GM21825 (cell line): Measurements from ENCODE around the gene PTAR1.

Experiments used
- ATAC-seq: cut with Tn5 transposase; IDR thresholded peaks from one replicate; pipeline ENCODE4 v1.9.1; 2021; ENCODE audit warnings: mild to moderate bottlenecking, moderate library complexity; ENCODE audit not compliant: unreplicated experiment

PTAR1 gene

DNA sequence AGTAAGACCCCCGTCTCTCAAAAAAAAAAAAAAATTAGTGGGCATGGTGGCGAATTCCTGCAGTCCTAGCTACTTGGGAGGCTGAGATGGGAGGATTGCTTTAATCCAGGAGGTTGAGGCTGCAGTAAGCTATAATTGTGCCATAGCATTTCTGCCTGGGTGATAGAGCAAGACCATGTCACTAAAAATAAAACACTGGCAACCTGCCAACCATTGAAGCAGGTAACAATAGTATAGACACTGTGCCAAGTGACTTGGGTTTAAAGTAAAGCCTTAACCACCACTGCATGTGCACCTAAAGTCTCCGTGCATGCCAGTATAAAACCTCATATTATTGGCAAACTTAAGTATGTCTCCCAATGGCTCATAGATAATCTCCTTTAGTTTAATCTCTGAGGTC is 84.2 kb downstream of the PTAR1 start:
- no peak for ATAC-seq

DNA sequence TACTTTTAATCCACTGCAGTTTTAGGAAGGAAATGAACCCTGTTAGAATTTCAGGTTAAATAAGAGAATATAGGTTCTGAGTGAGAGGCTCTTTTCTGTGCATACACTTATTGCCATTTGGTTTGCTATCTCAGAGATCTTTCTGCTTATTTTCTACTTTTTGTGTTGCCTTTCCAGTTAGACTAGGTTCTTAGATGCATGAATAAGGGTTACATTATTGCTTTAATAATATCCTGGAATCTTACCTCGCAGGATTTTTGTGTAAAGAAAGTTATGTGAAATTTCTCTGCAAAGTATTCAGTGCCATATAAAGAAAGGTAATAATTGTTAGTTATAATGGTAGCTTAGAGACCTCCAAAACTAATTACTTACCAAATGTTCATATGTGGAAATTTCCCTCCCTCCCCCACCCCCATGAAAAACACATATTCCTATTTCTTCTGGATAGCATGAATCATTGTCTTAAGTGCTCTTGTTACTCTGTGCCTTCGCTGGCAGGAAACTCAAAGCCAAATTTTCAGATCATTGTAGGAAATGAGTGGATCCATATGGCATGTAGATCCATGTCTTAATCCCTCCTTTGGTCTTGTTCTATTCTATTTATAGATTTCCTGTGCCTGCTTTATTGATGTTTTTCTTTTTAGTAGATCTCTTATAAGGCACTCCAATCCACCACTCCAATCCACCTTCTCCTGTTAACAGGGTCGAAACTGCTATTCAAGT is 84.9 kb downstream of the PTAR1 start:
- ATAC-seq = no peak

DNA sequence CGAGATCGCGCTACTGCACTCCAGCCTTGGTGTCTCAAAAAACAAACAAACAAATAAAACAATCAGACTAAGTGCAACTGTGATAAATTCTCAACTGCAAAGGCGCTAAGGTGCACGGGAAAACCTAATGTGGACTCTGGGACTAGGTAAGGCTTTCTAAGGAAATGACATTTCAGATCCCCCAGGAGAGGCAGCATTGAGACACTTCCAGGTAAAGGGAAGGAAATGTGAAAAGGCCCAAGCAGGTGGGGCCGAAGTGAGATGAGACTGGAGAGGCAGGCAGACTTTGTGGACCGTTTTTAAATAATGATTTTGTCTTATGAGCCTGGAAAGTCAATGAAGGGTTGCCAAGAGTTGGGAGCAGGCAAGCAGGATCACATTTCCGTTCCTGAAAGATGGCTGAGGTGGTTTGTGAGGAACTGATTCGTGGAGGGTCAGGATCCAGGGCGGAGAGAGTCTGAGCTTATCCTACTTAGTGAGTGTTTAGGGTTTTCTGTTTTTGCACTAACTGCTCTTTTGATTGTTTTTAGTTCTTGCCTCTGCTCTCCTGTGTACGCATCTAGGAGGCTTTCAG is 85.6 kb downstream of the PTAR1 start:
- ATAC-seq = no peak

- no peak for ATAC-seq
These were observed 86.5 kb downstream of the PTAR1 start for GRCh38 chr9:69673311-69673640.

GRCh38 chr9:69672596-69673310 is 87.1 kb downstream of the PTAR1 start:
- ATAC-seq = peak; percentile 96

DNA sequence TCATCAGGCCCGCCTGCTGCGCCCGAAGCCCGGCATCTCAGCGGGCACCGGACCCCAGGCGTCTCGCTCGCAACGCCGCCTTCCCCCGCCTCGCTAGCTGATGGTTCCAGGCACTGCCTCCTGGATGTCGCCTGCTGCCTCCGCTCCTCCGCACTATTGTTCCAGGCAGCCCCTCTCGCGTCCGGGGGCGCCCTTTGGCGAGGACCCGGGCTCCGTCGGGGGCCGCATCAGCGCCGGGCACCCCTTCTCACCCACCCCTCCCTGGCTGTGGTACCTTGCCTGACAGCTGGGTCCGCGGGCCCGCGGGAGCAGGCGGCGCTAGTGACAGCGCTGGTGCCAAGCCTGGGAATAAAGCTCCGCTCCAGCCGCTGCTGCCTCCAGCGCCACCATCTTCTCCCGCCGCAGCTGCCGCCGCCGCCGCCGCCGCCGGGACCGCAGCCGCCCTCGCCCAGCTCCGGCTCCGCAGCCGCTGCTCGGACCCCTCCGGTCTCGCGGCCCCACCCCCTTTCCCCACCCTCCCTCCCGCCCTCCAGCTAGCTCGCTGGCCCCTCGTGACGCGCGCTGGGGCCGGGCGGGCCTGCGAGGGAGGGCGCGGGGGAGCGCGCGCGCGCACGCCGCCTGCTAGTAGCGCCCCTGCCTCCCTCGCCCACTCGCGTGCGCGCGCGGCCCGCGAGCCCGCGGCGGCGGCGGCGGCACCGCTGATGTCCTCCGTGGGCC is 87.8 kb downstream of the PTAR1 start, which contains the start of gene APBA1:
APBA1 (minus strand) TSS at position 493 of the 717 bp plus-strand sequence.
- ATAC-seq = peak; percentile 32

DNA sequence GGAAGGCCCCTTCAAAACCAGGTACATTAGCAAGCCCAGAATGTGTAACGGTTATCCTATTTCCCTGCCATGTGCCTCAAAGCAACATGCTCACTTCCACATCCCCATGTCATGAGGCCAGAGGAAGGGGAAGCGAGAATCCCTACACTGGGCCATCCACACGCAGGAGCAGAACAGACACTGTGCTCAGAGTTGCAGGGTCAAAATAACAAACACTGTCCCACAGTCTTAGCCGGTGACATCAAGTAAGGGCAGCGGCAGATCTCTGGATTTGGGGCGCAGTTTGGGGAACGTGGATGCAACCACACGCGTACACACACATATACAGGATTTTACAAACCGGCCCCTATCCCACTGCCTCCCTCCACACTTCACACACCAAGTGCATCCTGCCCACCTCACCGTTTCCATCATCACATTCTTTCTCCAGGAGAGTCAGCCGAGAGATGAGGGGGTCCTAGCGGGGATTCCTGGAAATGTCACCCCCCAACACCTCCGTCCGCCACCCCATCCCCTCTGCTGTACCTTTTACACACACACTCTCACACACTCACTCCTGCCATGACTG is 88.4 kb downstream of the PTAR1 start:
- no peak for ATAC-seq

DNA sequence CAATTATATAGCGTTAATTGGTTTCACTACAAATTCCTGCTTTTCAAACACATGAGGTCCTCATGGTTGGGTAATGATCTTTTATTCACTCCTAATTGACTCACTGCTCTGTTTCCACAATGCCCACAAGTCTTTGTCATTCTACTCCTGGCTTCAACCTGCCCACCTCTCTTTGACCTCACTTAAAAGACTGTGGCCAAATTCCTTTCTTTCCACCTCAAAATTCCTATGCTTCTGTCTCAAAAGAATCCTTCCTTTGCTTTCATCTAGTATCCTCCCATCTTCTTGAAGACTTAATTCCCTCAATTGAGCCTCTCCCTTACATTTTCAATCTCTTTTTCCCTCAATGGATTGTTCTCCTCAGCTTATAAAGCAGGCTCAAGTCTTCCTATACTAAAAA is 92.5 kb downstream of the PTAR1 start:
- ATAC-seq = no peak

DNA sequence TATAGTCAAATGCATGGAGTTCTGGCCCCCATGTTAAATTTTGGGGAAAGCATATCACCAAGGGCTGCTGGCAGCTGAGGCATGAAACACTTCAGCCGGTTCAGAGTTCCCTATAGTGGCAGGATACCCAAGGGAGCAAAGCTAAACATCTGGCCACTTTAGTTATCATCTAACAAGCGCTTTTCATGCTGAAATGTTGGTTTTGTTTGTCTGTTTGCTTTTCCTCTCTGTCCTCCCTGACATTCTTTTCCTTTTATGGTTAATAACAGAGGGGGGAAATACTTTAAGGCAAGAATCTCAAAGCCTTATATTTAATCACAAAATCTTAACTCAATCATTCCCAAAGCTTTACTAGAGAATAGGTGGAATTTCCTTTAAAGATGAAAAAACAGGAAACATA is 99.5 kb downstream of the PTAR1 start:
- no peak for ATAC-seq
